ENCODE results near the gene ARHGAP40.

Gene ARHGAP40

GRCh38 chr20:38601216-38602184 lies at the start of gene ARHGAP40:
Gene ARHGAP40, plus strand, starts transcription at chr20:38601809.
- no peak for FAIRE-seq

GRCh38 chr20:38554986-38555385 lies 46.6 kb upstream of the ARHGAP40 start:
- no peak for FAIRE-seq

DNA sequence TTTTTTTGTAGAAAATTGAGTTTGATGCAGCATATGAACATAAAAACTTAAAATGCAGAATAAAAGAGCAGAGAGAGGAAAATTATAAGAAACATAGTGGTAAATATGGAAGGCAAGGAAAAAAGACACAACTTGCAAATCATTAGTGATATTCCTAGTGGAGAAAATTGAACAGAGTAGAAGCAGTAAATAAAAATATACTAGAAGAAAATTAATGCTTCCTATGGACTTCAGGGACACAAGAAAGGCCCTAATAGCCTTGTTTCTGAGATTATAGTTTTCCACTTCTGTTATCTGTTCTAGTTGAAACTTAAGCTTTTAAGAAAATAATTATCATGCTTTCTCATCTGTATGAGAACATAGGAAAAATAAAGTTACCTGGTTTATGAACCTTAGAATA lies 46.2 kb upstream of the ARHGAP40 start:
- no peak for FAIRE-seq

- FAIRE-seq: no peak
Measured at GRCh38 chr20:38557174-38557573, 44.4 kb upstream of the ARHGAP40 start.

DNA sequence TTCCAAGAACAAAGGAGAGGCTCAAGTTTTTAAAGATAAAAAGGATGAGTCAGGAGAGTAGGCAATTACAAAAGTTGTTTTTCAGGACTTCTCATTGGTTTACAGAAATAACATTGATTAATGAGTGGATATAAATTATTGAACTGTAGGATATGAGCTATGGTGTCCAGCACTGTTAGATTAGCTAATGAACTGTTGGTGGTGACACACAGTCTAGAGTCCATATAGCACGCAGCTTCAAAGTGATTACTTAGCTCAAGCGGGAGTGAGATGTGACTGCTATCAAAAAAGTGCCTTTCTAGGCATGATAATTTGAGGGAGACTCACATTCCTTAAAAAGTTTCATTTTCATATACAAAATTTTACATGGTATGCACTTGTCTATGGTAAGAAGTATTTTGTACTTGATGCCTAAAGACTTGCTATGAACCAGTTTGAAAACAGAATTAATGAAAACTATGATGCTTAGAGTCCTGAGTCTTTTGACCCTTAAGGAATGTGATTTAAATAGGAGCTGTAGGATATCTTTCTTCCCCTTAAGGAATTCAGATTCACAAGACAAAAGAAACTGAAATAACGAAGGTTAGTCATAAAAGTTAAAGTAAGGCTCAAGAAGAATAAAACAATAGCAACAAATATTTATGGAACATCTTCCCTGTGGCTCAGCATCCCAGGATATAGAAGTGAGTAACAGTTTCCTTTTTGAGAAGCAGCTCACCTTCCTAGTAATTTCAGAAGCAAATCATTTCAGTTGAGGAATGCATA lies 42.8 kb upstream of the ARHGAP40 start:
- FAIRE-seq: no peak

DNA sequence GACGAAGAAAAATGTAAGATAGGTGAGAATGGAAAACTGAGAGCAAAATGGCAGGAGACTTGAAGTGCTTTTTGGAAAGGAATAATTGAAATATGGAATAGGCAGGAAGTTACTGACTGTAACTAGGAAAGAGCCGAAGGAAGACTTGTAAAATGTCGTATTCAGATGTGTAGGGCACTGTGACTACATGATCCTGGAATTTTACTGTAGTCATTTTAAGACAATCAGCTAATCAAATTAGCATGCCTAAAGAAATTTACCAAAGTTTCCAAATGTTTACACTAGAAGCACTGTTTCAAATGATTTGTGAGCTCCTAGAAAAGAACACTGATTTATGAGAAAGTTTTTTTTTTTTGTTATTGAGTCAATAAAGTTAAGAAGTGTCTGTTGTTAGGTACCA lies 41.8 kb upstream of the ARHGAP40 start:
- no peak for FAIRE-seq

DNA sequence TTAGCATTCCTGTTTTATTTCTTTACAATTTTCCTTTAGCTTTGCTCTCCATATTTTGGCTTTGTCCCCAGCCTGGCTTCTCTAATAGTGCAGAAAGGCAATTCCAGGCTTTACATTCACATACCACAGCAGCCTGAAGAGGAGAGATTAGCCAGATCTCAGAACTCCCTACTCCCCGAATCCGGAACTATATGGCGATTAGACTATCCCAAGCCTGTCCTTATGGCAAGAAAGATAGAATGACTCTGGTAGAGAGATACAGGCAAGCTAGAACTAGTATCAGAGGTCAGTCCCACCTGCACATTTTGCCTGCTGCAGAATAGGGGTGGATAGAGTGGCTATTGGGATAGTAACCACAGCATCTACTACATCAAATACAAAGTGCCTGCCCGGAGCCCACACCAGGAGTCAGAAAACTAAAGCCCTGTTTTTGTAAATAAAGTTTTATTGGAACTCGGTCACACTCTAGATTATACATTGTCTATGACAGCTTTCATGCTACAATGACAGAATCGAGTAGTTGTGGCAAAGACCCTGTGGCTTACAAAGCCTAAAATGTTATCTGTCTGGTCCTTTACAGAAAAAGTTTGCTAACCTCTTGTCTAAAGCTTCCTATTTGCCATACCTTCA lies 37.7 kb upstream of the ARHGAP40 start:
- no peak for FAIRE-seq

DNA sequence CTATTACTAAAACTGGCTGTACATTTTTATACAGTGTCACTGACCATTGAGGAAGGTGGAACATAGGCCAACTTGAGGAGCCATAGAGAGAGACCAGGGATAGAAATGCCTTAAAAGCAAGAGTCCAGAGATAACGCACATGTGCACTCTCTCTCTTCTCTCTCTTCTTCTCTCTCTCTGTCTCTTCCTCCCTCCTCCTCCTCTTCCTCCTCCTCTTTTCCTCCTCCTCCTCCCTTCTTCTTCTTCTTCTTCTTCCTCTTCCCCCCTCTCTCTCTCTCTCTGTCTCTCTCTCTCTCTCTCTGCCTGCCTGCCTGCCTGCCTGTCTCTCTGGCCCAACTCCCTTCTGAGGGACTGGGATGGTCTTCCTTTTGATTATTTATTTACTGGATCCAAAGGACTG lies 36.9 kb upstream of the ARHGAP40 start:
- FAIRE-seq: no peak

GRCh38 chr20:38566036-38566598 lies 35.5 kb upstream of the ARHGAP40 start:
- FAIRE-seq: no peak

- no peak for FAIRE-seq
Measured at GRCh38 chr20:38569747-38570525, 31.7 kb upstream of the ARHGAP40 start.

DNA sequence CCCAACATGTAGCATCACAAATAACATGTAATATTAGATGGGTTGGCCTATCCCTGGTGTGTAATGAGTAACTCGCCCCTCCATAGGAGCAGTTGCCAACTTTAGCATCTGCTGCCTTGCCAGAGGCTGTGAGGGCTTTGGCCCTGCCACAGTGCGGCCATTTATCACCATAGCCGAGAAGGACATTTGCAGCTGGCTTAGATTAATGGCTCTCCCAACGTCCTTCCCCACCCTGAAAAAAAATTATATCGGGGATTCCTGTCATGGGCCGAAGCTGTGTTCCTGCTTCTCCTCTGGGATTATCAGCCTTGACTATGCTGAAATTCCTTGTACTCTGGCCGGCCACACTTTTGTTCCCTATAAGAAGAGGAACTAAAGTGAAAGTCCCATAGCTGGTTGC lies 28.2 kb upstream of the ARHGAP40 start:
- FAIRE-seq: no peak

DNA sequence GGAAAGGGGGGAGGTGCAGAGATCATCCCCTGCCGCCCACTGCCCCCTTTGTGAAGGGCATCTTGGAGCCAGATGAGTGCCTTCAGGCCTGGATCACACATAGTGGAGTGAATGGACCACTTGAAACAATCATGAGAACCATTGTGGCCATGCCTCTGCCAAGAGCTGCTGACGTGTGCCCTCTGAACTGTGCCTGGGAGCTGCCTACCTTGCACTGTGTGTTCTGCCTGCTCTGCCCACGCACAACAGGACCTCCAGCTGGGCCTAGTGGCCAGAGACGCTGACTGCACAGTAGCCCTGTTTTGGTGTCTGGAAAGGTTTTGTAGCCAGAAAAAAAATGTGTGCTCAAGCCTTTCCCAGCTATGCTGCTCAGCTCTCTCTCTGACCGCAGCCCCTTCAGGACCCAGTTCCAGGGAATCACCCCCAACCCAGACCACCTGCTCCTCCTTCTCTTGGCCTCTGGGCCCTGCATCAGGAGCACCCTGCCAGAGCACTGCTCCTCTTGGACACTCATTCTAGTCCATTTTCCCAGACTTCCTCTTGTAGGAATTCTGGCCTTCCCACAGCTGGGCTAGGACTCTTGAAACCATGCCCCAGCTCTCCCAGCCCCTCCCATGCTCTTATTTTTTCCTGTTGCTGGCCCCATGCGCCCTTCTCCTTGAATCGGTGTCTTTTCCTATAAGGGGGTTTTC lies 22.2 kb upstream of the ARHGAP40 start:
- no peak for FAIRE-seq

- no peak for FAIRE-seq
Measured at GRCh38 chr20:38579921-38580320, 21.7 kb upstream of the ARHGAP40 start.

GRCh38 chr20:38581013-38581412 lies 20.6 kb upstream of the ARHGAP40 start, which contains the start of gene ADIG:
Gene ADIG, plus strand, starts transcription at chr20:38581197. Its CDS starts 54 bp downstream, at chr20:38581251.
- no peak for FAIRE-seq

- FAIRE-seq: no peak
Measured at GRCh38 chr20:38581830-38582358, 19.7 kb upstream of the ARHGAP40 start.

DNA sequence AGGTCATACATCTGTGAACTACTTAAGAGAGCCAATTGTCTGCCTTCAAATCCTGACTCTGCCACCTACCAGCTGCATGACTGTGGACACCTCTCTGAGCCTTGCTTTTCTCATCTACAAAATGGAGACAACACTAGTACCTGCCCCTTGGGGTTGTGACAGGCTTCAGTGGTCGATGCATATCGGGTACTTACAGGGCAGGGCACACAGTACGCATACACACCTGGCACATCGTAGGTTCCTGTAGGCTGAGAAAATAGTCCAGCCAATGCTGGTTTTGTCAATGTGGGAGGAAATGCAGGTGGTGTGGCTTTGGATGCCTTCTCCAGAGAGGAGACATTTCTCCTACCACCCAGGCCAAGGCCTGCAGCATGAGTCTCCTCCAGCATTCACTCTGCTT lies 18.3 kb upstream of the ARHGAP40 start:
- FAIRE-seq: no peak

GRCh38 chr20:38584099-38584763 lies 17.4 kb upstream of the ARHGAP40 start:
- FAIRE-seq: no peak

GRCh38 chr20:38585404-38586180 lies 16.0 kb upstream of the ARHGAP40 start:
- FAIRE-seq: no peak

GRCh38 chr20:38586181-38586525 lies 15.5 kb upstream of the ARHGAP40 start:
- FAIRE-seq: no peak

DNA sequence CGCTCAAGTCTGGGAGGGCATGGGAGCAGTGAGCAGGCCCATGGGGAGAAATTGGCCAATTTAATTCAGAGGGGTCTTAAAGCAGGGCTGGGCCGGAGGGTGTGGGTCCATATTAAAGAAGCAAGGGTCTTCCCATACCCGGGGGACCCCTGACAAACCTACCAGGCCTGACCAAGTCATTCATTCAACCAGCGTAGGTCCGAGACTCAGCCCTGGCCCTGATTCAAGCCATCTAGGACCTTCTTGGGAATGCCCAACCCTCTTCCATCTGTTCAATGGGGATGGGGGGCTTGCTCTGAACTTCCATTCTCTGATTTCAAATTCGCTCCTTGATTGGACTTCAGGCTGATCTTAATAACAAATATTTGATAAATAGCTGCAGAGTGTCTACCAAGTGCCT lies 13.3 kb upstream of the ARHGAP40 start:
- FAIRE-seq: no peak

Measured in islet of Langerhans (tissue), 1 donor.